Stomach smooth muscle (tissue), 2 donors: ENCODE data around the gene PAF1.
"Not testable (repeated sequence)": the region's sequence is repeated elsewhere in the genome, so short reads cannot be mapped to it uniquely, and the experiment has no call there.

ENCODE experiments used
- H3K27ac ChIP-seq: one replicate; pipeline ENCODE4 v1.7.0; 2013; ENCODE audit warnings: mild to moderate bottlenecking, low read length, inconsistent platforms
- H3K27me3 ChIP-seq, 2 donors: one replicate each; pipeline ENCODE4 v1.7.0; 2013; ENCODE audit warnings: low read length in 2 of 2; ENCODE audit not compliant: insufficient read depth in 2 of 2, control insufficient read depth in 1 of 2
- H3K36me3 ChIP-seq, 2 donors: one replicate each; pipeline ENCODE4 v1.7.0; 2013; ENCODE audit warnings: low read length in 2 of 2; ENCODE audit not compliant: control insufficient read depth in 2 of 2, insufficient read depth in 2 of 2
- H3K4me1 ChIP-seq: one replicate; pipeline ENCODE4 v1.7.0; 2013; ENCODE audit warnings: low read length; ENCODE audit not compliant: control insufficient read depth, insufficient read depth
- H3K4me3 ChIP-seq, 2 donors: one replicate each; pipeline ENCODE4 v1.7.0; 2013; ENCODE audit warnings: low read length in 2 of 2
- H3K9ac ChIP-seq, 2 donors: one replicate each; pipeline ENCODE4 v1.7.0; 2013; ENCODE audit warnings: low read length in 2 of 2, mild to moderate bottlenecking in 1 of 2
- H3K9me3 ChIP-seq, 2 donors: one replicate each; pipeline ENCODE4 v1.7.0; 2013; ENCODE audit warnings: low read length in 2 of 2; ENCODE audit not compliant: control insufficient read depth in 2 of 2
- donor health status: healthy.
- donor health status: Pancreatic carcinoma.

PAF1 gene

GRCh38 chr19:39379366-39379765 is 11.5 kb downstream of the PAF1 start:
- not testable (repeated sequence) for H3K9ac ChIP-seq, H3K4me1 ChIP-seq, H3K9me3 ChIP-seq, H3K27ac ChIP-seq, H3K27me3 ChIP-seq, H3K4me3 ChIP-seq
- H3K36me3 ChIP-seq: peaks cover 68 to 85% of the 10 kb centered on the region in 2 donors

- Histone ChIP-seq H3K9ac (no peak overlapping the region), H3K27me3 (no peaks in the 10 kb centered on the region), H3K4me1 (peaks cover 9% of the 10 kb centered on the region), H3K9me3 (no peaks in the 10 kb centered on the region), H3K27ac (no peak overlapping the region), H3K36me3 (peaks cover 54 to 74% of the 10 kb centered on the region in 2 donors), H3K4me3 (no peak overlapping the region)
Measured at GRCh38 chr19:39377373-39378362, 13.2 kb downstream of the PAF1 start.

- Histone ChIP-seq H3K4me3 (no peak overlapping the region), H3K9me3 (no peaks in the 10 kb centered on the region), H3K27me3 (no peaks in the 10 kb centered on the region), H3K27ac (no peak overlapping the region), H3K36me3 (peaks cover 41 to 61% of the 10 kb centered on the region in 2 donors), H3K4me1 (peaks cover 17% of the 10 kb centered on the region), H3K9ac (peak overlapping the region in 1 of 2 donors; percentile 21)
Measured at GRCh38 chr19:39375929-39376328, 15.0 kb downstream of the PAF1 start.

GRCh38 chr19:39372941-39373340 is 18.0 kb downstream of the PAF1 start:
- H3K4me3 ChIP-seq: peak overlapping the region; percentile 10 to 49
- peak overlapping the region; percentile 91 for H3K27ac ChIP-seq
- no peaks in the 10 kb centered on the region for H3K27me3 ChIP-seq
- peaks cover 17% of the 10 kb centered on the region for H3K4me1 ChIP-seq
- peak overlapping the region; percentile 50 to 87 for H3K9ac ChIP-seq
- no peaks in the 10 kb centered on the region for H3K9me3 ChIP-seq
- H3K36me3 ChIP-seq: peaks cover 46 to 54% of the 10 kb centered on the region in 2 donors

- Histone ChIP-seq H3K36me3 (peaks cover 39 to 47% of the 10 kb centered on the region in 2 donors), H3K27me3 (no peaks in the 10 kb centered on the region), H3K9me3 (no peaks in the 10 kb centered on the region), H3K9ac (peak overlapping the region; percentile 50 to 87), H3K4me1 (peaks cover 17% of the 10 kb centered on the region), H3K27ac (peak overlapping the region; percentile 91), H3K4me3 (peak overlapping the region in 1 of 2 donors; percentile 49)
Measured at GRCh38 chr19:39372047-39372802, 18.7 kb downstream of the PAF1 start.

GRCh38 chr19:39370735-39371134 is 20.2 kb downstream of the PAF1 start:
- Histone ChIP-seq H3K36me3 (peaks cover 30 to 34% of the 10 kb centered on the region in 2 donors), H3K4me1 (peaks cover 17% of the 10 kb centered on the region), H3K9me3 (no peaks in the 10 kb centered on the region), H3K9ac (no peak overlapping the region), H3K27ac (no peak overlapping the region), H3K4me3 (no peak overlapping the region), H3K27me3 (no peaks in the 10 kb centered on the region)

GRCh38 chr19:39369200-39369599 is 21.7 kb downstream of the PAF1 start:
- Histone ChIP-seq H3K4me3 (no peak overlapping the region), H3K27me3 (no peaks in the 10 kb centered on the region), H3K36me3 (peaks cover 28 to 30% of the 10 kb centered on the region in 2 donors), H3K9me3 (no peaks in the 10 kb centered on the region), H3K27ac (no peak overlapping the region), H3K9ac (no peak overlapping the region), H3K4me1 (peaks cover 19% of the 10 kb centered on the region)

GRCh38 chr19:39365531-39365930 is 25.4 kb downstream of the PAF1 start:
- Histone ChIP-seq H3K27ac (no peak overlapping the region), H3K4me1 (peaks cover 17% of the 10 kb centered on the region), H3K9me3 (no peaks in the 10 kb centered on the region), H3K36me3 (peaks cover 32 to 45% of the 10 kb centered on the region in 2 donors), H3K9ac (no peak overlapping the region), H3K27me3 (no peaks in the 10 kb centered on the region), H3K4me3 (no peak overlapping the region)

GRCh38 chr19:39363901-39364457 is 26.9 kb downstream of the PAF1 start:
- peaks cover 33 to 42% of the 10 kb centered on the region in 2 donors for H3K36me3 ChIP-seq
- no peaks in the 10 kb centered on the region for H3K27me3 ChIP-seq
- H3K9ac ChIP-seq: no peak overlapping the region
- peaks cover 17% of the 10 kb centered on the region for H3K4me1 ChIP-seq
- no peaks in the 10 kb centered on the region for H3K9me3 ChIP-seq
- H3K4me3 ChIP-seq: no peak overlapping the region
- H3K27ac ChIP-seq: peak overlapping the region; percentile 53
